Stimulated activated memory B cell treated with anti-CD40 and anti-IgM and Interleukin-4, amounts not matched to agents 10 μg/mL and 1 μg/mL and 100 μg/mL, for 72 hours (primary cell): ENCODE data around the gene POM121L12.

Experiments
- ATAC-seq: fragments of 150-1000 bp; cut with Tn5 transposase; 2 replicates; pipeline ENCODE4 v1.10.0; 2021
- H3K27ac Mint-ChIP-seq: one replicate; pipeline ENCODE4 v1.8.0; 2022; ENCODE audit warnings: mild to moderate bottlenecking, mixed read lengths
- H3K27me3 Mint-ChIP-seq: one replicate; pipeline ENCODE4 v1.8.0; 2022; ENCODE audit warnings: mixed read lengths
- H3K36me3 Mint-ChIP-seq: one replicate; pipeline ENCODE4 v1.8.0; 2022; ENCODE audit warnings: mixed read lengths
- H3K4me1 Mint-ChIP-seq: one replicate; pipeline ENCODE4 v1.8.0; 2022; ENCODE audit warnings: mixed read lengths
- H3K4me3 Mint-ChIP-seq: one replicate; pipeline ENCODE4 v1.8.0; 2022; ENCODE audit warnings: mild to moderate bottlenecking, moderate library complexity, mixed read lengths
- H3K9me3 Mint-ChIP-seq: one replicate; pipeline ENCODE4 v1.8.0; 2022; ENCODE audit warnings: mixed read lengths

The POM121L12 gene

GRCh38 chr7:53068673-53069072 lies 33.2 kb downstream of the POM121L12 start:
- Mint-ChIP-seq H3K4me3 (no peak overlapping the region), H3K4me1 (no peaks in the 10 kb centered on the region), H3K27me3 (no peaks in the 10 kb centered on the region), H3K9me3 (peaks cover 6% of the 10 kb centered on the region), H3K27ac (no peak overlapping the region), H3K36me3 (no peaks in the 10 kb centered on the region)
- no peak for ATAC-seq

- no peak overlapping the region for H3K27ac Mint-ChIP-seq
- H3K36me3 Mint-ChIP-seq = no peaks in the 10 kb centered on the region
- no peaks in the 10 kb centered on the region for H3K27me3 Mint-ChIP-seq
- no peak for ATAC-seq
- H3K4me1 Mint-ChIP-seq = no peaks in the 10 kb centered on the region
- no peak overlapping the region for H3K4me3 Mint-ChIP-seq
- H3K9me3 Mint-ChIP-seq = peaks cover 11% of the 10 kb centered on the region
These were observed 35.5 kb downstream of the POM121L12 start for GRCh38 chr7:53070883-53071282.
